ENCODE results near the gene BICD1. TPM values are rescaled to one million over a fixed set of nuclear protein-coding genes. Genes with fewer than 3 reads are reported as not detected.

The BICD1 gene
- total and polyA plus RNA-seq, 2 of the 13 experiments (the other 11 are each of a cell fraction or from before 2014, with no cell fraction given), result 4.5 to 5.2 TPM

- Histone ChIP-seq H4K20me1 (ENCODE audit: insufficient read depth, low read length) (no peaks in the 10 kb centered on the region), H3K4me2 (ENCODE audit: low read depth, low read length) (no peak overlapping the region), H3K79me2 (ENCODE audit: insufficient read depth, low read length) (no peaks in the 10 kb centered on the region), H3K9me3 (ENCODE audit: low read length) (no peaks in the 10 kb centered on the region), H2AFZ (ENCODE audit: low read length) (no peak overlapping the region), H3K27me3 (ENCODE audit: control insufficient read depth in 1 of 2, insufficient read depth in 2 of 2, low read length in 2 of 2) (no peaks in the 10 kb centered on the region), H3K9ac (ENCODE audit: insufficient read depth, low read depth, low read length) (no peak overlapping the region), H3K36me3 (replicated peaks in 1 of 2; ENCODE audit: control insufficient read depth in 1 of 2, insufficient read depth in 2 of 2, low read length in 2 of 2) (no peaks in the 10 kb centered on the region), H3K4me3 (replicated peaks in 1 of 3; ENCODE audit: insufficient read depth in 1 of 3, low read depth in 2 of 3, low read length in 3 of 3) (no peak overlapping the region), H3K27ac (ENCODE audit: extremely low read length, insufficient read depth, low read length) (no peak overlapping the region), H3K4me1 (ENCODE audit: insufficient read depth, low read length) (peaks cover 15% of the 10 kb centered on the region)
- WGBS (ENCODE audit: low lambda C conversion rate), result 46% methylated on average over 5 of the region's 5 CpGs
- in situ Hi-C loops (cut with HindIII; ENCODE audit: extremely low pct_ligation_motif_present, low pct_unique_long_range_greater_than_20kb) (loop anchor here (10.0 kb wide), 1 partner anchor 309 kb away; the partner anchor contains the start of gene DNM1L), intact Hi-C loops (cut with micrococcal nuclease; ENCODE audit: unreplicated experiment) (loop anchor here (1.0 to 5.0 kb wide), 4 partner anchors 92 to 392 kb away; partner anchors contain the start of gene YARS2)
- ATAC-seq (peak; percentile 70), DNase-seq (ENCODE audit: low spot score) (peak; percentile 64), FAIRE-seq (peak; percentile 57)
- no TSS peak for BruUV-seq (replicated peaks)
- ChIA-PET CTCF (ENCODE audit: low intra/inter-chr PET ratio, low total read pairs) (interaction anchor here (1.2 to 1.8 kb wide), 3 partner anchors 292 to 390 kb away, joined by 4 to 14 read pairs (median 10); partner anchors contain the start of gene YARS2), POLR2A (no interaction called here)
- TF ChIP-seq, protein P1, sequence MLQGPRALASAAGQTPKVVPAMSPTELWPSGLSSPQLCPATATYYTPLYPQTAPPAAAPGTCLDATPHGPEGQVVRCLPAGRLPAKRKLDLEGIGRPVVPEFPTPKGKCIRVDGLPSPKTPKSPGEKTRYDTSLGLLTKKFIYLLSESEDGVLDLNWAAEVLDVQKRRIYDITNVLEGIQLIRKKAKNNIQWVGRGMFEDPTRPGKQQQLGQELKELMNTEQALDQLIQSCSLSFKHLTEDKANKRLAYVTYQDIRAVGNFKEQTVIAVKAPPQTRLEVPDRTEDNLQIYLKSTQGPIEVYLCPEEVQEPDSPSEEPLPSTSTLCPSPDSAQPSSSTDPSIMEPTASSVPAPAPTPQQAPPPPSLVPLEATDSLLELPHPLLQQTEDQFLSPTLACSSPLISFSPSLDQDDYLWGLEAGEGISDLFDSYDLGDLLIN (CRISPR knock-in tag; IDR thresholded peaks at IDR 0.05; ENCODE audit: borderline replicate concordance), result no peak
- TF ChIP-seq ZNF17 (CRISPR knock-in tag; IDR thresholded peaks at IDR 0.05), result no peak
- no peak for TF ChIP-seq EEA1 (CRISPR knock-in tag; IDR thresholded peaks at IDR 0.05; ENCODE audit: borderline replicate concordance)
- TF ChIP-seq ZNF142 (CRISPR knock-in tag; IDR thresholded peaks at IDR 0.05), result no peak
- TF ChIP-seq, protein P2, sequence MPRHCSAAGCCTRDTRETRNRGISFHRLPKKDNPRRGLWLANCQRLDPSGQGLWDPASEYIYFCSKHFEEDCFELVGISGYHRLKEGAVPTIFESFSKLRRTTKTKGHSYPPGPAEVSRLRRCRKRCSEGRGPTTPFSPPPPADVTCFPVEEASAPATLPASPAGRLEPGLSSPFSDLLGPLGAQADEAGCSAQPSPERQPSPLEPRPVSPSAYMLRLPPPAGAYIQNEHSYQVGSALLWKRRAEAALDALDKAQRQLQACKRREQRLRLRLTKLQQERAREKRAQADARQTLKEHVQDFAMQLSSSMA (CRISPR knock-in tag; IDR thresholded peaks at IDR 0.05), result no peak
- TF ChIP-seq, protein P3, sequence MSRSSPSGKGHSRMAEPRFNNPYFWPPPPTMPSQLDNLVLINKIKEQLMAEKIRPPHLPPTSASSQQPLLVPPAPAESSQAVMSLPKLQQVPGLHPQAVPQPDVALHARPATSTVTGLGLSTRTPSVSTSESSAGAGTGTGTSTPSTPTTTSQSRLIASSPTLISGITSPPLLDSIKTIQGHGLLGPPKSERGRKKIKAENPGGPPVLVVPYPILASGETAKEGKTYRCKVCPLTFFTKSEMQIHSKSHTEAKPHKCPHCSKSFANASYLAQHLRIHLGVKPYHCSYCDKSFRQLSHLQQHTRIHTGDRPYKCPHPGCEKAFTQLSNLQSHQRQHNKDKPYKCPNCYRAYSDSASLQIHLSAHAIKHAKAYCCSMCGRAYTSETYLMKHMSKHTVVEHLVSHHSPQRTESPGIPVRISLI (CRISPR knock-in tag; IDR thresholded peaks at IDR 0.05; ENCODE audit: borderline replicate concordance), result no peak
- TF ChIP-seq CBX1 (IDR thresholded peaks at IDR 0.05; ENCODE audit: low read depth), result no peak
- TF ChIP-seq DMAP1 (CRISPR knock-in tag; IDR thresholded peaks at IDR 0.05), result no peak
- TF ChIP-seq LCORL (IDR thresholded peaks at IDR 0.05), result no peak
- no peak for TF ChIP-seq LCORL (CRISPR knock-in tag; IDR thresholded peaks at IDR 0.05)
- no peak for TF ChIP-seq YEATS4 (CRISPR knock-in tag; IDR thresholded peaks at IDR 0.05; ENCODE audit: borderline replicate concordance)
- no peak for TF ChIP-seq ZNF607 (CRISPR knock-in tag; IDR thresholded peaks at IDR 0.05; ENCODE audit: borderline replicate concordance)
- TF ChIP-seq, protein P4, sequence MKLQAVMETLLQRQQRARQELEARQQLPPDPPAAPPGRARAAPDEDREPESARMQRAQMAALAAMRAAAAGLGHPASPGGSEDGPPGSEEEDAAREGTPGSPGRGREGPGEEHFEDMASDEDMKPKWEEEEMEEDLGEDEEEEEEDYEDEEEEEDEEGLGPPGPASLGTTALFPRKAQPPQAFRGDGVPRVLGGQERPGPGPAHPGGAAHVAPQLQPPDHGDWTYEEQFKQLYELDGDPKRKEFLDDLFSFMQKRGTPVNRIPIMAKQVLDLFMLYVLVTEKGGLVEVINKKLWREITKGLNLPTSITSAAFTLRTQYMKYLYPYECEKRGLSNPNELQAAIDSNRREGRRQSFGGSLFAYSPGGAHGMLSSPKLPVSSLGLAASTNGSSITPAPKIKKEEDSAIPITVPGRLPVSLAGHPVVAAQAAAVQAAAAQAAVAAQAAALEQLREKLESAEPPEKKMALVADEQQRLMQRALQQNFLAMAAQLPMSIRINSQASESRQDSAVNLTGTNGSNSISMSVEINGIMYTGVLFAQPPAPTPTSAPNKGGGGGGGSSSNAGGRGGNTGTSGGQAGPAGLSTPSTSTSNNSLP (IDR thresholded peaks at IDR 0.05; ENCODE audit: low read depth, low read length), result peak; percentile 50; the same call in 1 of the 2 replicates
Observed at GRCh38 chr12:32365473-32366064, 258.9 kb downstream of the BICD1 start.

All from HepG2 (cell line).